Thoracic aorta (tissue), 2 donors: Measurements from ENCODE around the gene PTPRG. TPM values are rescaled to one million over a fixed set of nuclear protein-coding genes. Genes with fewer than 3 reads are reported as not detected.

Experiments used
- ATAC-seq: fragments of 150-250 bp; one replicate; pipeline ENCODE4 v1.8.0; 2017; ENCODE audit warnings: low read depth; ENCODE audit not compliant: insufficient number of reproducible peaks, low FRiP score
- DNase-seq: peaks from one replicate; pipeline ENCODE4 v3.0.0-alpha.2; 2020; ENCODE audit warnings: low spot score
- H3K27ac ChIP-seq, 2 donors: fragments of 200-600 bp; sonication (generic); 1 replicate in 1 of 2; 2 replicates in 1 of 2; pipeline ENCODE4 v1.5.1; 2016; ENCODE audit warnings: mild to moderate bottlenecking in 2 of 2, moderate library complexity in 2 of 2
- H3K27me3 ChIP-seq: fragments of 200-600 bp; sonication (generic); replicated peaks from 2 replicates; pipeline ENCODE4 v1.6.0; 2016; ENCODE audit warnings: mild to moderate bottlenecking; ENCODE audit not compliant: insufficient read depth
- H3K36me3 ChIP-seq: fragments of 200-600 bp; sonication (generic); one replicate; pipeline ENCODE4 v1.5.1; 2016
- H3K4me1 ChIP-seq, 2 donors: fragments of 200-600 bp; sonication (generic); 1 replicate in 1 of 2; 2 replicates in 1 of 2; pipeline versions ENCODE4 v1.5.1 to v1.6.0; 2016; ENCODE audit warnings: low read depth in 2 of 2, mild to moderate bottlenecking in 1 of 2; ENCODE audit not compliant: control insufficient read depth in 1 of 2
- H3K4me3 ChIP-seq: fragments of 200-600 bp; sonication (generic); 2 replicates; pipeline ENCODE4 v1.5.1; 2016; ENCODE audit warnings: mild to moderate bottlenecking
- H3K9me3 ChIP-seq: fragments of 200-600 bp; sonication (generic); 2 replicates; pipeline ENCODE4 v1.5.1; 2016
- total RNA-seq, 2 donors: library from RNA; depleted of rRNA; stranded (reverse); fragments of >200 nt; gene quantifications; one replicate each; pipeline versions ENCODE4 v1.1.0 to v1.2.3, GENCODE V29; 2016
- TF ChIP-seq, protein P1 (sequence below): fragments of 200-600 bp; sonication (generic); IDR thresholded peaks from one replicate; pipeline ENCODE4 v1.5.1; 2019; ENCODE audit warnings: antibody characterized with exemption

The PTPRG gene
- total RNA-seq, 2 donors from 2014 or later, result 154 to 208 TPM

DNA sequence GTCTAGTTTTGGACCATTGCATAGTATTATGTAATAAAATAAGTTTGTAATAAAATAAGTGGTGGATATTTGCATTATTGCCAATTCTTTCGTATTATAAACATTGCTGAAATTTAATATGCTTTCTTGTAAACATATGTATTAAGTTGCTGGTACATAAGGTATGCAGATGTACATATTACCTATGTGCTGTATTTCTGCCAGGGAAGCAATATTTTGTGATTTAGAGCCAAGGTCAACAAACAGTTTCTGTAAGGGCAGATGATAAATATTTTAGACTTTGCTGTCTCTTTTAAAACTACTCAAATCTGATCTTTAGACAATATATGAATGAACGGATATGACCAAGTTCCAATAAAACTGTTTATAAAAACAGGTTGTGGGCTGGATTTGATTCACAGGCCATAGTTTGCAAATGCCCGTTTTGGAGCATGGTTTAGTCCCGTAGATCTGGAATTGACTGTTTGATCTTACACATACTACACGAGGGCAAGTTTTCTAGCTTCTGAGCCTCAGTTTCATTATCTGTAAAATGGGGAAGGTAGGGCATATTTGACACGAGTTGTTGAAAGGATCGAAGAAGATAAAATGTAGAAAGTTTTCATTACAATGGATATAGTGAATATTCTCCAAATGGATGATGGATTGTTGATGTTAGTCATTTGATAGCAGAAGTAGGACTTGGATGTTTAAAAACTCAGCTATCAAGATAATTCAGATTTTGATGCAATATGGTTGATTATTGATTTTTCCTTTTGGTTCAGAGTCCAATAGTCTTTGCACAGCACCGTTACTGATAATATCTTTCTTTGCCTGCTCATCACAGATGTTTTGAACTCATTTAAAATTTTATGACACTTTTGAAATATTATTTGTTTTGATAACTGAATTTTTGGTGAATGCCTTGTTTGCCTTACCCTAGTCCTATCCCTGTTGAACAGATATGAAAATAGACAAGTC lies 417.4 kb downstream of the PTPRG start:
- TF ChIP-seq, protein P1, sequence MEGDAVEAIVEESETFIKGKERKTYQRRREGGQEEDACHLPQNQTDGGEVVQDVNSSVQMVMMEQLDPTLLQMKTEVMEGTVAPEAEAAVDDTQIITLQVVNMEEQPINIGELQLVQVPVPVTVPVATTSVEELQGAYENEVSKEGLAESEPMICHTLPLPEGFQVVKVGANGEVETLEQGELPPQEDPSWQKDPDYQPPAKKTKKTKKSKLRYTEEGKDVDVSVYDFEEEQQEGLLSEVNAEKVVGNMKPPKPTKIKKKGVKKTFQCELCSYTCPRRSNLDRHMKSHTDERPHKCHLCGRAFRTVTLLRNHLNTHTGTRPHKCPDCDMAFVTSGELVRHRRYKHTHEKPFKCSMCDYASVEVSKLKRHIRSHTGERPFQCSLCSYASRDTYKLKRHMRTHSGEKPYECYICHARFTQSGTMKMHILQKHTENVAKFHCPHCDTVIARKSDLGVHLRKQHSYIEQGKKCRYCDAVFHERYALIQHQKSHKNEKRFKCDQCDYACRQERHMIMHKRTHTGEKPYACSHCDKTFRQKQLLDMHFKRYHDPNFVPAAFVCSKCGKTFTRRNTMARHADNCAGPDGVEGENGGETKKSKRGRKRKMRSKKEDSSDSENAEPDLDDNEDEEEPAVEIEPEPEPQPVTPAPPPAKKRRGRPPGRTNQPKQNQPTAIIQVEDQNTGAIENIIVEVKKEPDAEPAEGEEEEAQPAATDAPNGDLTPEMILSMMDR, result no peak
- Histone ChIP-seq H3K9me3 (no peaks in the 10 kb centered on the region), H3K27ac (no peak overlapping the region), H3K4me3 (no peak overlapping the region), H3K27me3 (no peaks in the 10 kb centered on the region), H3K4me1 (peaks cover 16 to 34% of the 10 kb centered on the region in 2 donors), H3K36me3 (no peaks in the 10 kb centered on the region)
- ATAC-seq, result no peak
- no peak for DNase-seq

DNA sequence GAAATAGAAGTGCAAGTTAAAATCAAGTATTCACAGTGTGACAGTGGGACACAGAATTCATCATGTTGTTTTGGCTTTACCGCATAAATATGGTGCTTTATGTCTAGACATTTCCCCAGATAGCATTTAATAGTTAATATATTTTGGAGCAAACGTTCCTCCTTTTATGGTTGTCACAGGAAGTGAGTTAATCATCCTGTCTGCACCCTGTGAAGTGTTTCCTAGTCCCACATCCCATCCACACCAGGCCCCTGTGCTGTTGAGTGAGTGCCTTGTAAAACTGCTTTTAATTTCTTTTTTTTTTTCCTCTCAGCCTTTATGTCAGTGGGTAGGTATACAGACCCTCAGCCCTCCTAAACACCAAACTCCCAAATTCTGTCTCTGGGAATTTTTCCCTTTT lies 418.3 kb downstream of the PTPRG start:
- Histone ChIP-seq H3K36me3 (no peaks in the 10 kb centered on the region), H3K4me1 (peaks cover 16 to 30% of the 10 kb centered on the region in 2 donors), H3K27me3 (no peaks in the 10 kb centered on the region), H3K9me3 (no peaks in the 10 kb centered on the region), H3K27ac (no peak overlapping the region), H3K4me3 (no peak overlapping the region)
- no peak for ATAC-seq
- TF ChIP-seq, protein P1, result no peak
- no peak for DNase-seq

DNA sequence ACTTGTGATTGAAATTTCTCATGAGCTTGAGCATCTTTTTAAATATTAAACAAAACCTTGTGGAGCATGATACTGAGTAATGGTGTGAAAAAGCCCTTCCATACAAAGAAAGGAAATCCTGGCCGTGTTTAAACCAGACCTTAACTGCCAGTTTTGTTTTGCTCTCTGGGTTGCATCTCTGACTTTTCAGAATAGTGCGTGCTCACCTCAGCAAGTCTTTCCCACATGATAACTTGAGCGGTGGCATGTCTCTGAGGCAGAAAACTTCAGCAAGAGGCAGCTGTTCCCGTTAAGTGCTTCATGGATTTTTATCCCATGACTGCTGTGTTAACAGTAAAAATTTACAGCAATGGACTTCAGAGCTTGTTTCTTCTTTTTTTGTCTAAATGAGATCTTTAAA lies 418.7 kb downstream of the PTPRG start:
- Histone ChIP-seq H3K4me3 (no peak overlapping the region), H3K9me3 (no peaks in the 10 kb centered on the region), H3K4me1 (peaks cover 12 to 26% of the 10 kb centered on the region in 2 donors), H3K27ac (no peak overlapping the region), H3K27me3 (no peaks in the 10 kb centered on the region), H3K36me3 (no peaks in the 10 kb centered on the region)
- TF ChIP-seq, protein P1, result no peak
- no peak for ATAC-seq
- DNase-seq, result no peak

DNA sequence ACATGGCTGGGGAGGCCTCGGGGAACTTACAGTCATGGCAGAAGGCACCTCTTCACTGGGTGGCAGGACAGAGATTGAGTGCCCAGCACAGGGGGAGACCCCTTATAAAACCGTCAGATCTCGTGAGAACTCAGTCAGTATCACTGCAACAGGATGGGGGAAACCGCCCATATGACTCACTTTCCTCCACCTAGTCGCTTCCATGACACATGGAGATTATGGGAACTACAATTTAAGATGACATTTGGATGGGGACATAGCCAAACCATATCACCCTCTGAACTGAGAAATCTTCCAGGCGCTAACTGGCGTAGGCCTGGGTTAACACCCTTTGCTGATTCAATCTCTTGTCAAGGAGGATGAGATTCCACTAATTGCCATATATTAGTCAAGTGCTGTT lies 419.7 kb downstream of the PTPRG start:
- peaks cover 9 to 19% of the 10 kb centered on the region in 2 donors for H3K4me1 ChIP-seq
- DNase-seq (no peak), ATAC-seq (no peak)
- no peaks in the 10 kb centered on the region for H3K36me3 ChIP-seq
- H3K27me3 ChIP-seq, result no peaks in the 10 kb centered on the region
- H3K9me3 ChIP-seq, result no peaks in the 10 kb centered on the region
- no peak overlapping the region for H3K4me3 ChIP-seq
- H3K27ac ChIP-seq, result no peak overlapping the region
- TF ChIP-seq, protein P1, result no peak

DNA sequence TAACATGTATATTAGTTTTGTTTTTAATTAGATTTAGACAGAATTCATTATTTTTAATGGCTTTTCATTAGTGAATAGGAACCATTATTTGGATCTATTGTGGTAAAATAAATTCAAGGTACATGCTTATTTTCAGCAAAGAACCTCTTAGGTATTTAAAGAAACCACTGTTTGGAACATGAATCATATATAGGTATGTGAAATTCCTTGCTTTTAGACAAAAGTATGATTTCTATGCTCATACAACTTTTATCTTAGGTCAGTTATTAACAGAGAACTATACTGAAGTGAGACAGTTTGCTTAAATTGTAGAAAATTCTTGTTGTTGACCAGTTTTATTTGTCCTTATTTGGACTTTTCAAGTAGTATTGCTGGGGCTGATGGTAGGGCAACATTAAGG lies 422.1 kb downstream of the PTPRG start:
- TF ChIP-seq, protein P1, result no peak
- Histone ChIP-seq H3K27me3 (no peaks in the 10 kb centered on the region), H3K9me3 (no peaks in the 10 kb centered on the region), H3K4me3 (no peak overlapping the region), H3K4me1 (peaks cover 9 to 15% of the 10 kb centered on the region in 2 donors), H3K36me3 (no peaks in the 10 kb centered on the region), H3K27ac (no peak overlapping the region)
- no peak for DNase-seq
- no peak for ATAC-seq
